GM13976 (cell line): ENCODE data around the gene DENND2C.

Experiments
- DNase-seq: peaks from one replicate; pipeline ENCODE4 v3.0.0; 2012; ENCODE audit warnings: low spot score
- in situ Hi-C: fragments of 300-500 bp; cut with MboI; formaldehyde crosslinking; loops from one replicate; pipeline ENCODE4 v1.12.0; 2022; ENCODE audit warnings: low sequenced_read_pairs, mixed read lengths, inconsistent platforms; ENCODE audit not compliant: unreplicated experiment
- TF ChIP-seq, protein P1 (sequence below): IDR thresholded peaks from 2 replicates; pipeline ENCODE4 v1.5.1; 2012; ENCODE audit warnings: borderline replicate concordance, mild to moderate bottlenecking; ENCODE audit not compliant: insufficient read depth; ENCODE audit errors: extremely low read depth, missing control alignments, control extremely low read depth

The DENND2C gene

DNA sequence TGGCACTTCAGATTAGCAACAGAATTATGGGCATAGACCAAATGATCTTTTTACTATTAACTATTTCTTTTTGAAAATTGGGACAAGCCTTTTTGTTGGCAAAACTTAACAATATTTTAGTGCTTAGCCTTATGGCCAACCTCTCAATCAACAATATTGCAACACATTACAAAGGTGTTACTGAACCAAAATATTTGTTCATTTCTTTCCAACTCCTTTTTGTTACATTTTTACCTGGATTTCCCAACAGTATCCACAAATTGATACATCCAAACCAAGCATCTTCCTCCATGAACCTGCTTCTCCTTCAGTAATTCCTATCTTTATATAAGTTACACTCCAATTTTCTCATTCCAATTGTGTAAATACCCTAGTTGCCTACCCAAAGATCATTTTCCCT lies 27.0 kb upstream of the DENND2C start:
- TF ChIP-seq, protein P1, sequence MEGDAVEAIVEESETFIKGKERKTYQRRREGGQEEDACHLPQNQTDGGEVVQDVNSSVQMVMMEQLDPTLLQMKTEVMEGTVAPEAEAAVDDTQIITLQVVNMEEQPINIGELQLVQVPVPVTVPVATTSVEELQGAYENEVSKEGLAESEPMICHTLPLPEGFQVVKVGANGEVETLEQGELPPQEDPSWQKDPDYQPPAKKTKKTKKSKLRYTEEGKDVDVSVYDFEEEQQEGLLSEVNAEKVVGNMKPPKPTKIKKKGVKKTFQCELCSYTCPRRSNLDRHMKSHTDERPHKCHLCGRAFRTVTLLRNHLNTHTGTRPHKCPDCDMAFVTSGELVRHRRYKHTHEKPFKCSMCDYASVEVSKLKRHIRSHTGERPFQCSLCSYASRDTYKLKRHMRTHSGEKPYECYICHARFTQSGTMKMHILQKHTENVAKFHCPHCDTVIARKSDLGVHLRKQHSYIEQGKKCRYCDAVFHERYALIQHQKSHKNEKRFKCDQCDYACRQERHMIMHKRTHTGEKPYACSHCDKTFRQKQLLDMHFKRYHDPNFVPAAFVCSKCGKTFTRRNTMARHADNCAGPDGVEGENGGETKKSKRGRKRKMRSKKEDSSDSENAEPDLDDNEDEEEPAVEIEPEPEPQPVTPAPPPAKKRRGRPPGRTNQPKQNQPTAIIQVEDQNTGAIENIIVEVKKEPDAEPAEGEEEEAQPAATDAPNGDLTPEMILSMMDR, result no peak
- no peak for DNase-seq
- in situ Hi-C loops, result no loop called here

DNA sequence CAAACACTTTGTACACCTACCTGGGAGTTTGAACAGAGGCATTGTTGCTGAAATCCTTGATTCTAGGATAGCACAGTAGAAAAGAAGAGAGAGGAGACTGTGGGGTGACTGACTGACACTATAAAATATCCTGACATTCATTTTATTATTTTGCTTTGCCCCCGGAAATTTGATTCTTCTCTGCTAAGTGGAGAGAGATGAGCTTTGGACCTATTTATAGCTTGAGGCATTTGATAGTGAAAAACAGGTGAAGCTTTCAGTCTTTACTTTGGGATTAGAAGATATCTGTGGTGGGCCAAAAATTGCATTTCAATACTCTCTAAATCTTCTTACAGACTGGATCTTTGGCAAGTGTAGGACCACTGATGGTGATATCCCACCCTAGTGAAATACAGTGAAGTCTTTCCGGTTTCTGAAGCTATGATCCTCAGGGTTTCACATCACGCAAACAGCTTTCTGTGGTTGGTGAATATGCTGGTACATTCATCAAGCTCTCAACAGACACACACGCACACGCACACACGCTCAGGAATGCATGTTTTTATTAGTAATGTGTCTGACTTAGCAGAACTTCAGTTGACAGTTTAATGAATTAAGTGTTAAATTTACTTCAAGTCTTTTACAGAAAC lies 25.7 kb upstream of the DENND2C start, which contains the start of gene AMPD1:
Gene AMPD1, minus strand, starts transcription at position 117 of the 629 bp plus-strand sequence. Its CDS starts 75 bp downstream, at position 42.
- TF ChIP-seq, protein P1, result no peak
- no peak for DNase-seq

DNA sequence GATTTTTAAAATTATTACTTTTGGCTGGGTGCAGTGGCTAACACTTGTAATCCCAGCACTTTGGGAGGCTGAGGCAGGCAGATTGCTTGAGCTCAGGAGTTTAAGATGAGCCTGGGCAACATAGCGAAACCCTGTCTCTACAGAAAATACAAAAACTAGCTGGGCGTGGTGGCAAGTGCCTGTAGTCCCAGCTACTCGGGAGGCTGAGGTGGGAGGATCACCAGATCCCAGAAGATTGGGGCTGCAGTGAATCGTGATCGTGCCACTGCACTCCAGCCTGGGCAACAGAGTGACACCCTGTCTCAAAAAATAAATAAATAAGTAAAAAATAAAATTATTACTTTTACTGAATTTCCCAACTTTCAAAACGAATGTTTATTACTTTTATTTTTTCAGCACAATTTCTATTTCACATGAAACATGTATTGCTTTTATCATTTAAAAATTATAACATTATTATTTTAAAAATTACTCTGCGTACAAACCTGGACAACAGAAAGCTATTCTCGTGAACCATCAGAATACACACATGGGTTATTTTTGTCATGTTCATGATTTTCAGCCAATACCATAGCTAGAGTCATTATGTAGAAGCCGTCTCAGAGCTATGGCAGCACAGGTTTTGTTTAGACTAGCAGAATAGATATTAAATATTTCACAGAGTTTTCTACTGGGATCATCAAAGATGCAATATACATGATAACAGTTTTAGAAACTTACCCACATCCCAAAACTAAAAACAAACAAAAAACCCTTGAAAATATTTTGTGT lies 24.9 kb upstream of the DENND2C start:
- in situ Hi-C loops, result no loop called here
- DNase-seq, result no peak
- TF ChIP-seq, protein P1, result no peak

More for the DNA sequence above, 25.7 kb upstream of the DENND2C start, which contains the start of gene AMPD1:
- in situ Hi-C loops, result no loop called here

DNA sequence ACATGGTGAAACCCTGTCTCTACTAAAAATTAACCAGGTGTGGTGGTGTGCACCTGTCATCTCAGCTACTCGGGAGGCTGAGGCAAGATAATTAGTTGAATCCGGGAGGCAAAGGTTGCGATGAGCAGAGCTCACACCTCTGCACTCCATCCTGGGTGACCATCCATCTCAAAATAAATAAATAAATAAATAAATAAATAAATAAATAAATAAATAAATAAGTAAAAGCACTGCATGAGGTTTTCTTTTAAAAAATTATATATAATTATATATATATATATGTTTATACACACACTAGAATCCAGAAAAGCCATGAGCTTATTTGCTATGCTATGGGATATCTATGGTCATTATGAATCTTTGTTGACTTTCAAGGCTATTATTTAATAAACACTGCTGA lies 23.1 kb upstream of the DENND2C start:
- in situ Hi-C loops, result no loop called here
- no peak for DNase-seq
- TF ChIP-seq, protein P1, result no peak

DNA sequence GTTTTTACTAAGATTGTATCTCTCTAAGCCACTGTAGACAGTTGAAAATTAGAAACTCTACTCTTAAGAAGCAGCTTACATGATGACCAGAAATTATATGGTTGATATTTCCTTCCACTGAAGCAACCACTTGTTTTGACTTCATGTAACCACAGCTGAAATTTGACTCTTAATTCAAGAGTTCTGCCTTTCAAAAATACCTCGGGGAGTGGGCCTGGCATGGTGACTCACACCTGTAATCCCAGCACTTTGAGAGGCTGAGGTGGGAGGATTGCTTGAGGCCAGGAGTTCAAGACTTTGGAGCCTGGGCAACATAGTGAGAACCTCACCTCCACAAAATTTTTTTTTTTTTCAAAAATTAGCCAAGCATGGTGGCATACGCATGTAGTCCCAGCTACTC lies 21.2 kb upstream of the DENND2C start:
- in situ Hi-C loops, result no loop called here
- no peak for DNase-seq
- TF ChIP-seq, protein P1, result no peak

DNA sequence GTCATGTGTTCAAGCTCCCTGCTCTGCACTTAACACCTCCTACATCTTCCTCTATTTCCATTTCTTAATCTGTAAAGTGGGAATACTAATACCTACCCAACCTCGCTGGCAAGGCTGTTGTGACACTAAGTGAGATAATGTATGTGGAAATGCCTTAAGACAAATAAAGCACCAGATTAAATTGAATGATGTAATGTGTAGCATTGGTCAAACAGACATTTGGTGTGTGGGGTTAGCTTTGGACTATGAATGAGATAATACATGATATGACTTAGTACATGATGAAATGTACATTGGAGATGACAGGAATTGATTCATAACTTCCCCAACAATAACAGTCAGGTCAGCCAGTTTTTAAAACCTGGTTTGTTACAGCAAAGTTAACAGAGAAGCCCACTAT lies 20.3 kb upstream of the DENND2C start:
- in situ Hi-C loops, result no loop called here
- DNase-seq, result no peak
- TF ChIP-seq, protein P1, result no peak
